ENCODE measurements around the gene PEPD. TPM values are rescaled to one million over a fixed set of nuclear protein-coding genes. Genes with fewer than 3 reads are reported as not detected.

Gene PEPD
- total RNA-seq, 4 donors from 2014 or later = 58.9 to 81.0 (median 70.7) TPM

- TF ChIP-seq CTCF (IDR thresholded peaks at IDR 0.05) (no peak), POLR2A (IDR thresholded peaks at IDR 0.05) (no peak)
- WGBS, 2 donors = 92 to 94% methylated on average over 28 of the region's 28 CpGs
Measured at GRCh38 chr19:33399081-33399744, 122.4 kb downstream of the PEPD start.

GRCh38 chr19:33398361-33399060 lies 123.1 kb downstream of the PEPD start:
- TF ChIP-seq POLR2A (IDR thresholded peaks at IDR 0.05) = no peak
- TF ChIP-seq CTCF (IDR thresholded peaks at IDR 0.05) = no peak
- peak in 1 of 2 donors; percentile 80 for DNase-seq (ENCODE audit: low spot score in 2 of 2)
- H3K4me3 ChIP-seq (ENCODE audit: low read depth, poor library complexity, severe bottlenecking) = no peak overlapping the region
- WGBS, 2 donors = 89 to 90% methylated on average over 19 of the region's 19 CpGs
- intact Hi-C loops (cut with DNase I; ENCODE audit: low total_unique reads) = no loop called here

More at GRCh38 chr19:33399081-33399744, 122.4 kb downstream of the PEPD start:
- intact Hi-C loops (cut with DNase I; ENCODE audit: low total_unique reads) = no loop called here
- DNase-seq (ENCODE audit: low spot score in 2 of 2) = peak in 1 of 2 donors; percentile 80
- no peak overlapping the region for H3K4me3 ChIP-seq (ENCODE audit: low read depth, poor library complexity, severe bottlenecking)

- intact Hi-C loops (cut with DNase I; ENCODE audit: low total_unique reads) = no loop called here
- WGBS, 2 donors = 82 to 87% methylated on average over 8 to 15 of the region's 15 CpGs
- TF ChIP-seq CTCF (IDR thresholded peaks at IDR 0.05) (no peak), POLR2A (IDR thresholded peaks at IDR 0.05) (no peak)
- no peak overlapping the region for H3K4me3 ChIP-seq (ENCODE audit: low read depth, poor library complexity, severe bottlenecking)
- DNase-seq (ENCODE audit: low spot score in 2 of 2) = peak in 1 of 2 donors; percentile 82
Measured at GRCh38 chr19:33397536-33398360, 123.8 kb downstream of the PEPD start.

GRCh38 chr19:33396701-33397535 lies 124.7 kb downstream of the PEPD start:
- WGBS, 2 donors = 77 to 89% methylated on average over 24 to 26 of the region's 30 CpGs
- TF ChIP-seq POLR2A (IDR thresholded peaks at IDR 0.05) (no peak), CTCF (IDR thresholded peaks at IDR 0.05) (peak in 1 of 3 donors; percentile 26)
- no peak for DNase-seq (ENCODE audit: low spot score in 2 of 2)
- H3K4me3 ChIP-seq (ENCODE audit: low read depth, poor library complexity, severe bottlenecking) = no peak overlapping the region
- intact Hi-C loops (cut with DNase I; ENCODE audit: low total_unique reads) = no loop called here
